IgD-negative memory B cell (primary cell): Measurements from ENCODE around the gene AGAP1. TPM values are rescaled to one million over a fixed set of nuclear protein-coding genes. Genes with fewer than 3 reads are reported as not detected.

ENCODE experiments used
- H3K27ac Mint-ChIP-seq, 3 donors: one replicate each; pipeline ENCODE4 v1.8.0; 2020 to 2022; ENCODE audit warnings: mild to moderate bottlenecking in 3 of 3, mixed read lengths in 3 of 3, moderate library complexity in 1 of 3
- H3K27me3 Mint-ChIP-seq: one replicate; pipeline ENCODE4 v1.8.0; 2021; ENCODE audit warnings: mixed read lengths
- H3K36me3 Mint-ChIP-seq: one replicate; pipeline ENCODE4 v1.8.0; 2020; ENCODE audit warnings: mild to moderate bottlenecking, mixed read lengths
- H3K4me1 Mint-ChIP-seq, 3 donors: one replicate each; pipeline ENCODE4 v1.8.0; 2020 to 2022; ENCODE audit warnings: mixed read lengths in 3 of 3, mild to moderate bottlenecking in 1 of 3
- H3K4me3 Mint-ChIP-seq, 4 donors: one replicate each; pipeline ENCODE4 v1.8.0; 2020 to 2022; ENCODE audit warnings: mild to moderate bottlenecking in 4 of 4, mixed read lengths in 4 of 4, moderate library complexity in 3 of 4
- H3K9me3 Mint-ChIP-seq, 3 donors: one replicate each; pipeline ENCODE4 v1.8.0; 2020 to 2021; ENCODE audit warnings: mixed read lengths in 3 of 3, mild to moderate bottlenecking in 1 of 3
- polyA plus RNA-seq: library from polyadenylated mRNA; unstranded; fragments of 300-500 nt; fragmentation: Illumina TruSeq; gene quantifications from one replicate; pipeline ENCODE4 v1.2.3, GENCODE V29; 2021

AGAP1 gene
- polyA plus RNA-seq, 1 donor from 2014 or later = not detected

GRCh38 chr2:235999011-235999410 is 505.2 kb downstream of the AGAP1 start:
- Mint-ChIP-seq H3K36me3 (no peaks in the 10 kb centered on the region), H3K27me3 (peaks cover 4% of the 10 kb centered on the region), H3K4me1 (peaks cover 0 to 2% (median 0%) of the 10 kb centered on the region in 3 donors), H3K4me3 (no peak overlapping the region), H3K9me3 (peaks cover 0 to 6% (median 0%) of the 10 kb centered on the region in 3 donors), H3K27ac (no peak overlapping the region)

GRCh38 chr2:236001166-236001828 is 507.5 kb downstream of the AGAP1 start:
- no peaks in the 10 kb centered on the region for H3K36me3 Mint-ChIP-seq
- H3K9me3 Mint-ChIP-seq = peaks cover 0 to 6% (median 0%) of the 10 kb centered on the region in 3 donors
- no peak overlapping the region for H3K27ac Mint-ChIP-seq
- H3K4me3 Mint-ChIP-seq = no peak overlapping the region
- H3K27me3 Mint-ChIP-seq = peaks cover 4% of the 10 kb centered on the region
- H3K4me1 Mint-ChIP-seq = peaks cover 0 to 2% (median 0%) of the 10 kb centered on the region in 3 donors

- Mint-ChIP-seq H3K27me3 (peaks cover 4% of the 10 kb centered on the region), H3K9me3 (peaks cover 0 to 6% (median 0%) of the 10 kb centered on the region in 3 donors), H3K27ac (no peak overlapping the region), H3K4me3 (no peak overlapping the region), H3K36me3 (no peaks in the 10 kb centered on the region), H3K4me1 (peaks cover 0 to 2% (median 0%) of the 10 kb centered on the region in 3 donors)
Observed at GRCh38 chr2:236001854-236002253, 508.0 kb downstream of the AGAP1 start.

GRCh38 chr2:236008006-236008405 is 514.2 kb downstream of the AGAP1 start:
- no peaks in the 10 kb centered on the region for H3K4me1 Mint-ChIP-seq
- H3K27ac Mint-ChIP-seq = no peak overlapping the region
- H3K4me3 Mint-ChIP-seq = no peak overlapping the region
- H3K9me3 Mint-ChIP-seq = no peaks in the 10 kb centered on the region
- H3K36me3 Mint-ChIP-seq = no peaks in the 10 kb centered on the region
- H3K27me3 Mint-ChIP-seq = no peaks in the 10 kb centered on the region

- no peaks in the 10 kb centered on the region for H3K27me3 Mint-ChIP-seq
- H3K36me3 Mint-ChIP-seq = no peaks in the 10 kb centered on the region
- no peaks in the 10 kb centered on the region for H3K4me1 Mint-ChIP-seq
- no peak overlapping the region for H3K4me3 Mint-ChIP-seq
- no peaks in the 10 kb centered on the region for H3K9me3 Mint-ChIP-seq
- no peak overlapping the region for H3K27ac Mint-ChIP-seq
Observed at GRCh38 chr2:236008857-236009256, 515.0 kb downstream of the AGAP1 start.

GRCh38 chr2:236010920-236011685 is 517.3 kb downstream of the AGAP1 start:
- H3K4me3 Mint-ChIP-seq = no peak overlapping the region
- no peaks in the 10 kb centered on the region for H3K36me3 Mint-ChIP-seq
- H3K27me3 Mint-ChIP-seq = peaks cover 2% of the 10 kb centered on the region
- H3K27ac Mint-ChIP-seq = no peak overlapping the region
- H3K9me3 Mint-ChIP-seq = no peaks in the 10 kb centered on the region
- peaks cover 0 to 1% (median 0%) of the 10 kb centered on the region in 3 donors for H3K4me1 Mint-ChIP-seq

GRCh38 chr2:236012155-236012554 is 518.3 kb downstream of the AGAP1 start:
- H3K9me3 Mint-ChIP-seq = no peaks in the 10 kb centered on the region
- H3K4me1 Mint-ChIP-seq = peaks cover 0 to 1% (median 0%) of the 10 kb centered on the region in 3 donors
- peaks cover 2% of the 10 kb centered on the region for H3K27me3 Mint-ChIP-seq
- H3K27ac Mint-ChIP-seq = no peak overlapping the region
- no peaks in the 10 kb centered on the region for H3K36me3 Mint-ChIP-seq
- H3K4me3 Mint-ChIP-seq = no peak overlapping the region

GRCh38 chr2:236014408-236015131 is 520.7 kb downstream of the AGAP1 start:
- Mint-ChIP-seq H3K9me3 (no peaks in the 10 kb centered on the region), H3K27ac (no peak overlapping the region), H3K4me1 (peaks cover 0 to 1% (median 0%) of the 10 kb centered on the region in 3 donors), H3K4me3 (peak overlapping the region in 2 of 4 donors; percentile 41 to 47), H3K27me3 (peaks cover 4% of the 10 kb centered on the region), H3K36me3 (no peaks in the 10 kb centered on the region)

GRCh38 chr2:236015171-236015570 is 521.3 kb downstream of the AGAP1 start:
- H3K27me3 Mint-ChIP-seq = peaks cover 4% of the 10 kb centered on the region
- peaks cover 0 to 1% (median 0%) of the 10 kb centered on the region in 3 donors for H3K4me1 Mint-ChIP-seq
- H3K4me3 Mint-ChIP-seq = no peak overlapping the region
- H3K9me3 Mint-ChIP-seq = no peaks in the 10 kb centered on the region
- H3K36me3 Mint-ChIP-seq = no peaks in the 10 kb centered on the region
- H3K27ac Mint-ChIP-seq = peak overlapping the region in 1 of 3 donors; percentile 41

- no peak overlapping the region for H3K4me3 Mint-ChIP-seq
- peaks cover 0 to 1% (median 0%) of the 10 kb centered on the region in 3 donors for H3K4me1 Mint-ChIP-seq
Observed at GRCh38 chr2:236016496-236016895, 522.7 kb downstream of the AGAP1 start.

GRCh38 chr2:236017446-236017845 is 523.6 kb downstream of the AGAP1 start:
- Mint-ChIP-seq H3K4me3 (no peak overlapping the region), H3K4me1 (peaks cover 0 to 1% (median 0%) of the 10 kb centered on the region in 3 donors), H3K9me3 (no peaks in the 10 kb centered on the region), H3K27ac (no peak overlapping the region), H3K36me3 (no peaks in the 10 kb centered on the region), H3K27me3 (peaks cover 8% of the 10 kb centered on the region)

More at GRCh38 chr2:236016496-236016895, 522.7 kb downstream of the AGAP1 start:
- Mint-ChIP-seq H3K36me3 (no peaks in the 10 kb centered on the region), H3K9me3 (no peaks in the 10 kb centered on the region), H3K27ac (no peak overlapping the region), H3K27me3 (peaks cover 8% of the 10 kb centered on the region)

- Mint-ChIP-seq H3K9me3 (no peaks in the 10 kb centered on the region), H3K36me3 (no peaks in the 10 kb centered on the region), H3K4me1 (peaks cover 0 to 1% (median 0%) of the 10 kb centered on the region in 3 donors), H3K27me3 (peaks cover 8% of the 10 kb centered on the region), H3K4me3 (no peak overlapping the region), H3K27ac (no peak overlapping the region)
Observed at GRCh38 chr2:236019434-236019833, 525.6 kb downstream of the AGAP1 start.

- H3K4me1 Mint-ChIP-seq = no peaks in the 10 kb centered on the region
- peaks cover 6% of the 10 kb centered on the region for H3K27me3 Mint-ChIP-seq
- no peaks in the 10 kb centered on the region for H3K36me3 Mint-ChIP-seq
- no peak overlapping the region for H3K27ac Mint-ChIP-seq
- no peaks in the 10 kb centered on the region for H3K9me3 Mint-ChIP-seq
- H3K4me3 Mint-ChIP-seq = no peak overlapping the region
Observed at GRCh38 chr2:236021499-236022057, 527.7 kb downstream of the AGAP1 start.

GRCh38 chr2:236022128-236022527 is 528.3 kb downstream of the AGAP1 start:
- H3K27me3 Mint-ChIP-seq = peaks cover 6% of the 10 kb centered on the region
- H3K4me3 Mint-ChIP-seq = no peak overlapping the region
- H3K9me3 Mint-ChIP-seq = no peaks in the 10 kb centered on the region
- H3K36me3 Mint-ChIP-seq = no peaks in the 10 kb centered on the region
- no peaks in the 10 kb centered on the region for H3K4me1 Mint-ChIP-seq
- no peak overlapping the region for H3K27ac Mint-ChIP-seq

- Mint-ChIP-seq H3K4me3 (no peak overlapping the region), H3K27ac (no peak overlapping the region), H3K27me3 (no peaks in the 10 kb centered on the region), H3K9me3 (peaks cover 0 to 6% (median 0%) of the 10 kb centered on the region in 3 donors), H3K36me3 (no peaks in the 10 kb centered on the region), H3K4me1 (no peaks in the 10 kb centered on the region)
Observed at GRCh38 chr2:236025892-236026291, 532.0 kb downstream of the AGAP1 start.
